Gastroesophageal sphincter (tissue), 4 donors: ENCODE data around the gene FAM20A. TPM values are rescaled to one million over a fixed set of nuclear protein-coding genes. Genes with fewer than 3 reads are reported as not detected.
A peak's percentile ranks its signal among the peaks of the same experiment; 100 is the strongest.

ENCODE experiments used
- ATAC-seq: fragments of 150-250 bp; one replicate; pipeline ENCODE4 v1.9.1; 2016; ENCODE audit warnings: mild to moderate bottlenecking, moderate library complexity
- H3K27ac ChIP-seq, 4 donors: fragments of 200-600 bp; sonication (generic) in 3 of 4; 1 replicate in 3 of 4; 2 replicates in 1 of 4; pipeline ENCODE4 v1.5.1; 2016 to 2019
- H3K27me3 ChIP-seq: fragments of 200-600 bp; sonication (generic); one replicate; pipeline ENCODE4 v1.5.1; 2019
- H3K36me3 ChIP-seq, 2 donors: fragments of 200-600 bp; sonication (generic); one replicate each; pipeline ENCODE4 v1.5.1; 2019; ENCODE audit warnings: control low read depth in 1 of 2
- H3K4me1 ChIP-seq, 3 donors: fragments of 200-600 bp; sonication (generic); 1 replicate in 2 of 3; 2 replicates in 1 of 3; pipeline ENCODE4 v1.5.1; 2016 to 2019; ENCODE audit warnings: control low read depth in 2 of 3
- H3K4me3 ChIP-seq, 2 donors: fragments of 200-600 bp; sonication (generic); one replicate each; pipeline ENCODE4 v1.5.1; 2019; ENCODE audit warnings: mild to moderate bottlenecking in 1 of 2, moderate library complexity in 1 of 2
- H3K9me3 ChIP-seq, 3 donors: fragments of 200-600 bp; sonication (generic); one replicate each; pipeline ENCODE4 v1.5.1; 2017 to 2019; ENCODE audit warnings: control low read depth in 2 of 3
- CTCF ChIP-seq, 4 experiments: fragments of 200-600 bp in 2 of 4; fragments of 450-650 bp in 2 of 4; sonication (generic) in 1 of 4; IDR thresholded peaks; one replicate each; pipeline ENCODE4 v1.5.1; 2017 to 2019; ENCODE audit warnings: antibody characterized with exemption in 4 of 4, mild to moderate bottlenecking in 2 of 4, moderate library complexity in 2 of 4
- EP300 ChIP-seq: sonication (generic); formaldehyde crosslinking; IDR thresholded peaks from one replicate; pipeline ENCODE4 v1.6.1; 2017; ENCODE audit warnings: antibody characterized with exemption, mild to moderate bottlenecking
- POLR2A ChIP-seq, 2 donors: fragments of 450-650 bp; IDR thresholded peaks; one replicate each; pipeline ENCODE4 v1.6.1; 2017; ENCODE audit warnings: antibody characterized with exemption in 2 of 2, mild to moderate bottlenecking in 2 of 2, moderate library complexity in 1 of 2
- POLR2AphosphoS5 ChIP-seq: sonication (generic); formaldehyde crosslinking; IDR thresholded peaks from one replicate; pipeline ENCODE4 v1.6.1; 2017; ENCODE audit warnings: antibody characterized with exemption
- WGBS, 2 donors: methylation state at CpG; one replicate each; pipeline ENCODE4 v1.1.5; 2018; ENCODE audit warnings: low coverage in 1 of 2; 5-methylcytosine and 5-hydroxymethylcytosine counted together
- total RNA-seq, 4 donors: library from RNA; depleted of rRNA; stranded (reverse); fragments of >200 nt; gene quantifications; one replicate each; pipeline ENCODE4 v1.1.0, GENCODE V29; 2016

FAM20A gene
- total RNA-seq, 4 donors from 2014 or later = 1.4 to 13.7 (median 2.9) TPM

GRCh38 chr17:68598074-68598473 lies 3.1 kb downstream of the FAM20A start:
- H3K36me3 ChIP-seq = no peaks in the 10 kb centered on the region
- 95 to 100% methylated on average over 2 of the region's 4 CpGs for WGBS, 2 donors
- no peak for TF ChIP-seq POLR2AphosphoS5
- no peak for TF ChIP-seq CTCF (IDR thresholded peaks at IDR 0.05)
- TF ChIP-seq EP300 = no peak
- TF ChIP-seq POLR2A (IDR thresholded peaks at IDR 0.05) = no peak
- H3K27me3 ChIP-seq = peaks cover 51% of the 10 kb centered on the region
- no peaks in the 10 kb centered on the region for H3K9me3 ChIP-seq
- H3K4me1 ChIP-seq = peaks cover 0 to 43% (median 14%) of the 10 kb centered on the region in 3 donors
- no peak for ATAC-seq
- no peak overlapping the region for H3K4me3 ChIP-seq
- H3K27ac ChIP-seq = no peak overlapping the region

GRCh38 chr17:68596411-68596945 lies 4.7 kb downstream of the FAM20A start:
- no peaks in the 10 kb centered on the region for H3K36me3 ChIP-seq
- H3K4me1 ChIP-seq = peaks cover 0 to 39% (median 12%) of the 10 kb centered on the region in 3 donors
- ATAC-seq = no peak
- 83 to 89% methylated on average over 3 to 5 of the region's 5 CpGs for WGBS, 2 donors
- TF ChIP-seq POLR2AphosphoS5 (no peak), POLR2A (IDR thresholded peaks at IDR 0.05) (no peak), CTCF (IDR thresholded peaks at IDR 0.05) (no peak), EP300 (no peak)
- no peak overlapping the region for H3K4me3 ChIP-seq
- no peaks in the 10 kb centered on the region for H3K9me3 ChIP-seq
- peaks cover 48% of the 10 kb centered on the region for H3K27me3 ChIP-seq
- H3K27ac ChIP-seq = no peak overlapping the region

GRCh38 chr17:68595986-68596385 lies 5.2 kb downstream of the FAM20A start:
- WGBS, 2 donors = 71 to 100% methylated on average over 1 of the region's 2 CpGs
- H3K27ac ChIP-seq = no peak overlapping the region
- peaks cover 0 to 34% (median 8%) of the 10 kb centered on the region in 3 donors for H3K4me1 ChIP-seq
- TF ChIP-seq CTCF (IDR thresholded peaks at IDR 0.05) (no peak), EP300 (no peak), POLR2AphosphoS5 (no peak), POLR2A (IDR thresholded peaks at IDR 0.05) (no peak)
- H3K4me3 ChIP-seq = no peak overlapping the region
- peaks cover 43% of the 10 kb centered on the region for H3K27me3 ChIP-seq
- H3K9me3 ChIP-seq = no peaks in the 10 kb centered on the region
- no peak for ATAC-seq
- no peaks in the 10 kb centered on the region for H3K36me3 ChIP-seq

- WGBS, 2 donors = 53 to 65% methylated on average over 5 of the region's 5 CpGs
- no peak for ATAC-seq
Measured at GRCh38 chr17:68595496-68595895, 5.7 kb downstream of the FAM20A start.

More at GRCh38 chr17:68595496-68595895, 5.7 kb downstream of the FAM20A start:
- peaks cover 38% of the 10 kb centered on the region for H3K27me3 ChIP-seq
- no peaks in the 10 kb centered on the region for H3K9me3 ChIP-seq
- H3K4me1 ChIP-seq = peaks cover 0 to 29% (median 6%) of the 10 kb centered on the region in 3 donors
- H3K27ac ChIP-seq = peak overlapping the region in 1 of 4 donors; percentile 0
- no peak overlapping the region for H3K4me3 ChIP-seq
- TF ChIP-seq CTCF (IDR thresholded peaks at IDR 0.05) (no peak), POLR2A (IDR thresholded peaks at IDR 0.05) (no peak), POLR2AphosphoS5 (no peak), EP300 (no peak)
- no peaks in the 10 kb centered on the region for H3K36me3 ChIP-seq
